GM18526 (cell line): ENCODE measurements around the gene NAA20.

ENCODE experiments used
- POLR2A ChIP-seq: IDR thresholded peaks from 3 replicates; pipeline ENCODE4 v1.6.1; 2011; ENCODE audit not compliant: insufficient read length; ENCODE audit errors: extremely low read depth

Gene NAA20

GRCh38 chr20:20017001-20017843 is at the start of gene NAA20:
NAA20 (plus strand) TSS chr20:20017362; CDS start chr20:20017397, 35 bp downstream.
- TF ChIP-seq POLR2A: peak; percentile 50

GRCh38 chr20:19967445-19967844 is 49.7 kb upstream of the NAA20 start:
- no peak for TF ChIP-seq POLR2A

- TF ChIP-seq POLR2A: no peak
Observed at GRCh38 chr20:19968028-19968427, 49.1 kb upstream of the NAA20 start.

GRCh38 chr20:19968466-19969073 is 48.6 kb upstream of the NAA20 start:
- TF ChIP-seq POLR2A: no peak

- TF ChIP-seq POLR2A: no peak
Observed at GRCh38 chr20:19969106-19969505, 48.1 kb upstream of the NAA20 start.

- no peak for TF ChIP-seq POLR2A
Observed at GRCh38 chr20:19969507-19970255, 47.5 kb upstream of the NAA20 start.

GRCh38 chr20:19970256-19970765 is 46.9 kb upstream of the NAA20 start:
- no peak for TF ChIP-seq POLR2A

- TF ChIP-seq POLR2A: no peak
Observed at GRCh38 chr20:19971116-19971515, 46.0 kb upstream of the NAA20 start.

GRCh38 chr20:19973961-19974629 is 43.1 kb upstream of the NAA20 start:
- TF ChIP-seq POLR2A: no peak

- TF ChIP-seq POLR2A: no peak
Observed at GRCh38 chr20:19974630-19975435, 42.3 kb upstream of the NAA20 start.

- TF ChIP-seq POLR2A: no peak
Observed at GRCh38 chr20:19975436-19975799, 41.7 kb upstream of the NAA20 start.

GRCh38 chr20:19975901-19976300 is 41.3 kb upstream of the NAA20 start:
- TF ChIP-seq POLR2A: no peak

GRCh38 chr20:19976595-19977372 is 40.4 kb upstream of the NAA20 start:
- TF ChIP-seq POLR2A: no peak

GRCh38 chr20:19977373-19977770 is 39.8 kb upstream of the NAA20 start:
- no peak for TF ChIP-seq POLR2A
